NCI-H82 treated with DMSO at 0.1 percent for 48 hours (cell line): ENCODE results near the gene WNT3.

Source experiments
- DNase-seq: peaks from one replicate; lab custom pipeline; 2025; ENCODE audit not compliant: unreplicated experiment; lab: John Stamatoyannopoulos, UW

The WNT3 gene

DNA sequence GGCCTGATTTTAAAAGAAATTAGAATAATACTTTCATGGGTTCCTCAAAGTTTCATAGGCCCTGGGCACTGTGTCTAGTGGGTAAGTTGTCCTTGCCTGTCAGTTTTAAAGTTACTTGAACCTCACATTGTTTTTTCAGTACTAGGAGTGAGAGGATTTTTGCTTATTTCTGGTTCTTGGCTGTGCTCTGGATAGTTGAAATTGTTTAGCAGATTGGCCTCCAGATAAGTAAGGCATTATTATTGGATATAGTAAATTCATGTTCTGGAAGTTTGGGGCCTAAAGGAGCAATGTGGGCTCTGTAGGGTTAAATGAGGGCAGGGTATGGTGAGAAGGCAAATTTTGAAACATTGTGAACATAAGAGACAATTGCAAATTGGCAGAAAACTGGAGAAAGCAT lies 78.5 kb downstream of the WNT3 start:
- no peak for DNase-seq

DNA sequence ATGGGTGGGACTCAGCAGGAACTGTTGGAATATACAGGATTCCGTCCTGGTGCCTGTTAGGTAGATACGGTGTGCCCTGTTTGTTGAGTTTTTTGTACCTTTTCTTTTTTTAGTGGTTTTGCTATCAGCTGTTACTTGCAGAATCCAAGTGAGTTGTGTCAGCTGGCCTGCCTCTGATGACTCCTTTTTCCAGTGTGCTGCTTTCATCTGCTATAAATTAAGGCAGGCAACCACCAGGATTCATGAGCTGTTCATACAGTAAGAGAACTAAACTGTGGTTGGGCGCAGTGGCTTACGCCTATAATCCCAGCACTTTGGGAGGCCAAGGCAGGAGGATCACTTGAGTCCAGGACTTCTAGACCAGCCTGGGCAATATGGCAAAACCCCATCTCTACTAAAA lies 79.9 kb downstream of the WNT3 start:
- DNase-seq = no peak

DNA sequence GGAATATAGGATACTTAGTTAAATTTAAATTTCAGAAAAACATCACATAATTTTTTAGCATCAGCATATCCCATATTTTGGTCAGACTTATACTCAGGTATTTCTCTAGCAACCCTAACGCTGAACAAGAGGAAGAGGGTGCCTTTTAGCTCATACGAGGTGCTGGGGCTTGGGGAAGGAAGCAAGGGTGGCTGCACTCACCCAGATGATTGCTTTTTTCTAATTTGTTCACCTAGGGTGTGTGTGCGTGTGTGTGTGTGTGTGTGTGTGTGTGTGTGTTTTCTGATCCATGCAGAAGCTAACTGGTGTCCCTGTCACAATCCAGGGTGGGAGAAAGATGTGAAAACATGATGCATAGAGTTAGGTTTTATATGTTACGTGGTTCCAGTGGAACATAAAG lies 81.2 kb downstream of the WNT3 start:
- DNase-seq = no peak

DNA sequence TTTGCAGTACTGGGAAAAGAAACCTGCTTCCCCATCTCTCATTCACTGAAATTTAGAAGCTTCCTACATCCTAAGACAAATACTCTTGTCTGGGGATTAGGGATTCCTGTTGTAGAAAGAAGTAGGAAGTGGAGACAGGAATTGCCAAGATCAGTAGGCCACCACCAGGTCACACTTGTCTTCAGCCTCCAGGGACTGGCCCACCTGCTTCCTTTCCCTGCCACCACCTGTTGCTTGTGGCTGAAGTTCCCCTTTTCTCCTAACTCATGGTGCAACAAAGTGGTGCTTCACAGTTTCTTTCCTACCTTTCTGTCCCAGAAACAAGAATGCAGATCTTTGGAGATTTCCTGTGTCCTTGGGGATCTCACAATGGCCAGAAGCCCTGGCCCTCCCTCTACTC lies 82.4 kb downstream of the WNT3 start:
- DNase-seq = no peak

DNA sequence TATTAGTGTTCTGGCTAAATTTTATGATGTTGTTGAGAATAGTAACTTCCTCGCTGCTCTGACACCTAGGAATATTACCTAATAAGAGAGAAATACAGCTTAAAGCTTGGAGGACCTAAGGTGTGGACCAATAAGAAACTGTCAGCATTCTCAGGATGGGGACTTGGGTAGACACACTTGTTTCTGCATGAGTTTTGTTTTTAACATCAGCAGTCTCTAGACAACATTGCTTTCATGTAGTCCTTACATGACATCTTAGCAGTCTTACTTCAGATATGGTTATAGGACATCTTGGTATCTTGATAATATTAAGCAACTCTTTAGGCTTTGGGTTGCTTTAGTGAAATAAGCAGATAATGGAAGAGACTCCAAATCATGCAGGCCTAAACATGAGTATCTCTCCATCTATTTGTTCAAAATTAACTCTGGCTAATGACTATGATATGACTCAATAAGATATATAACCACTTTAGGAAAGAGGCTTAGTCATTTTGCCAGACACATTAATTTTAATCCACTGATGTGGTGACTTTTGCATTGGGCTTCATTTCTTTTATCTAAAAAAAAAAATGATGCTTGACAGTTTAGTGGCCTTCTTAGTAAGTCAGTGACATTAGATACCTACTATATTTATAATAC lies 84.5 kb downstream of the WNT3 start:
- no peak for DNase-seq

DNA sequence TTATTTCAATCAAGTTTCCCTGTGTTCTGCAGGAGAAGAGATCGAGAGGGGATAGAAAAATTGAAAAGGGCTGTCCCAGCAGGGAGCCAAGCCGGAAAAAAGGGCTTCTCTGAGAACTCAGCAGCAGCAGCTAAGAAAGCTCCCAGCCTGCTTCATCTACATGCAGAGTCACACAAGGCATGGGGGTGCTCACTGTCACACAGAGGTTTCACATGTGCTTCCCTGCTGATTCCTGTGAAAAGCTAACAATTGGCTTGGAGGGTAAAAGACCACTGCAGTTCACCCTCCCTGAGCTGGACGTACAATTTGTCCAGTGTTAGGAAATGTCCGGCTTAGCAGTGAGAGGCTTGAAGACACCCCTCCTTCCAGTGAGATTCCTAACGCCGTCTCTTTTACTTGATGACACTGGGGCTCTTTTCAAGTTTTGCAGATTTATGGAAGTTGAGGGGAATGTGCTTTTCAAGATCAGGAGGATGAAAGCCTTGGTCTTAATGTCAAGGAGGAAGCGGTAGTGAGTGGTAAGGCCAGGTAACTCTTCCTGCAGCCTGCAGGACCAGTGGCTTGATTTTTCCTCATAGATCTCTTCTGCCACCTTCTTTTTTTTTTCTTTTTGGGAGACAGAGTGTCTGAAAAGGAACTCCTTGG lies 85.6 kb downstream of the WNT3 start:
- DNase-seq = no peak

DNA sequence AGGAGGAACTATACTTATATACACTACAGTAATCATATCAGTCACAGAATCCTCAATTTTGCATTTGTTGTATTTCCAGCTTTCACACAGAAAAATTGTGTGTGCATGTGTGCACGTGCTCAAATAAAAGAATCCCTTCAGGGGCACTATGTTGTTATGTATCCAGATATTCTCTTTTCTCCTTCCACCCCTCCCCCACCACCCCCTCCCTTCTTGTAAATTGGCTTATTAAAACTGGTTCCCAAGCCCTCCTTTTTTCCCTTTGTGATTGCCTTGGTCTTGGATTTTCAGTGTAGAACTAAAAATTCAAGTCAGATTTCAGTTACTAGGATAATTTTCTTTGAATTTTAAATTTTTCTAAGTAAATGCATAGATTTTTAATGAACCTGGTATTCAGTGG lies 86.3 kb downstream of the WNT3 start:
- DNase-seq = no peak

DNA sequence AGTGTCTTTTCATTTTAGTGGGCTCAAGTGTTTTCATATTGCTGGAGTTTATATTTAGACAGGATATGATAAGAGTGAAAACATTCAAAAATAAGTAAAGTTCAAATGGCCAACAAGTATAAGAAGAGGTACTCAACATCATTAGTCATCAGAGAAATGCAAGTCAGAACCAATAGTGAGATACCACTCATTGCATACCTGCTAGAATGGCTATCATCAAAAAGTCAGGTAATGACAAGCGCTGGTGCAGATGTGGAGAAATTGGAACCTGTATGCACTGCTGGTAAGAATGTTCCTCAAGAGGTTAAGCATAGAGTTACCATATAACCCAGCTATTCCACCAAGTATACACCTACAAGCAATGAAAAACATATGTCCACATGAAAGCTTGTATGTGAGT lies 87.8 kb downstream of the WNT3 start:
- DNase-seq = no peak

DNA sequence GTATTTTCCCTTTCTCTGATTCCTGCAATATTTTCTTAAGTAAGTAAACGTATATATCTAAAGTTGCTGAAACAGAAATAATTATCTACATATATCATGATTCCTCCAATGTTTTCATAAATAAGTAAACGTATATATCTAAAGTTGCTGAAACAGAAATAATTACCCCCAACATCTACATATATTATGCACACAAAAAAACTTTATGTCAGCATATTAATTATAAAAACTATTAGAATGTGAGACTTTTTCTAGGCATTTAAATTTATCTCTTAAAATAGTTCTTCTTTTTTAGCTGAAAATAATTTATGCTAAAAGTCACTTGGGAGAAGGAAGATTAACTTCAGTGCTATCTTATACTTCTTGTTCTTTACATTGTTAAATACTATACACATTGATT lies 88.5 kb downstream of the WNT3 start:
- no peak for DNase-seq

DNA sequence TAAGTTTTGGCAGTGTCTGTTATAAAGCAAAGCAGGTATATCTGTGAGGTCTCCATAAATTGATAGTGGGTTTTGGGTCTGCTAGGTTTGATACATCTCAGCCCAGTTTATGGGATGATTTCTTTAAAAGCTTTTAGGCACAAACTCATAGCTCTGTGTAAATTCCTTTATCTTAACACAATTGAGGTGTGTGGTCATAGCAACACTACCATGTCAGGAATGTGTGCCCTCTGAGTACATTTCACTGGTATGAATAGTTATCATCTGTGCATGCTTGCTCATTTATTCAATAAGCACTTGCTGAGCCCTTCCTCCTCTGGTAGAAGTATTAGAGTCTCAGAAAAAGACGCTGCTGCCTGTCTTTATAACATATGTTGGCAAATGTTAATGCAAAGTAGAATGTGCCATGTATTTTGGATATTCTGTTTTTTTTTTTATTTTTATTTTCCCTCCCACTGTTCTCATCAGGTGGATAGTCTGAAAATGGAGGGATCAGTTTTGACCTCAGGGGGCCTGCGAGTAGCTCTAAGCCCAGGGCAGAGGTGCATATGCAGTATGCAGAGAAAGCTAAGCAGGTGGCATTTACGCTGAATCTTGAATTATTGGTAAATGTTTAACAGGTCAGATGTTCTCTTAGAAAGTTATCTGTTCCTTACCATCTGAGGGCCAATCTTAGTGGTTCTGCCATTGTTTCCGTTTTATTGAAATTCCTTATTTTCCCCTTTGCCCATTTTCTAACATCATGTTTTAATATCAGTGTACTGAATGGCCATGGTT lies 90.7 kb downstream of the WNT3 start:
- DNase-seq = no peak

DNA sequence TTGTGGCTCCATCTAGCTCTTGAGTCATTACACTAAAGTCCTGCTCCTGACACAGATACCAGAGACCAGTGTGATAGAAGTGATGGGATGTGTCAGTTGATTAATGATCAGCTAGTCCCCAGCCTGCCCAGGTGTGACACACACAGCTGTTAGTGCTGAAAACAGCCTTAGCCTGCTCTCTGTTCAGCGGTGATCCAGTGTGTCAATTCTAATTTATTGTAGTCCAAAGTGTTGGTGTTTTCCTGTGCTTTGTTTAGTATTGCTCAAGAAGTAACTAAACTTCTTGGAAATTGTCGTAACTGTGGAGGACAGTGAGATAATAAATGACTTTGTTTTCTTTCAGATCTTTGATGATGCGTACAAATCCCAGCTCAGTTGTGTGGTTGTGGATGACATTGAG lies 92.3 kb downstream of the WNT3 start:
- no peak for DNase-seq

DNA sequence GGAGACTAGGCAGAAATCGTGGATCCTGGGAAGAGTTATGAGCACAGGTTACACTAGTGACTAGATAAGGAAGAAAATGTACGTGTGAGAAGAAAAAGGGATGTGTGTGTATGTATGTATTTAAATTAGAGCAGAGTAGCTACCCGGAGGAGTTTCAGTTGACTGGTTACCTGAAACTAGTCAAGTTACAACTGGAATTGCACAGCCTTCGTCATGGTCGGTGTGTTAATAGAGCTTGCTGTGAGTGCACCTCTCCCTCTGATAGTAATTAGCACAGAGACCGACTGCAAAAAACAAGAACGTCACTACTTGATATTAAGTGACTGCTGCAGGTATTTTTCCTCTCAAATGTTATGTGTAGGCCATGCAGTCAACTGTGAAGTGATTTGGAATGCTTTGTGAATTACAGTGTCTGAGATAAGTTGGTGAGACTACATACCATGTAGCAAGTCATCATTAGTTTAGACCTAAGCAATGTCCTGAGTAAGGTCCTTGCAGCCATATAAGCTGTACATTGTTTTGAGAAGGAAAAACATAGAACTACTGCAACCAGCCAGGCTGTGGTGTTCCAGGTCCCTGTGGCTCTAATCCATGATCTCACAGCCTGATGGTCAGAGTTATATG lies 95.7 kb downstream of the WNT3 start:
- DNase-seq = no peak

DNA sequence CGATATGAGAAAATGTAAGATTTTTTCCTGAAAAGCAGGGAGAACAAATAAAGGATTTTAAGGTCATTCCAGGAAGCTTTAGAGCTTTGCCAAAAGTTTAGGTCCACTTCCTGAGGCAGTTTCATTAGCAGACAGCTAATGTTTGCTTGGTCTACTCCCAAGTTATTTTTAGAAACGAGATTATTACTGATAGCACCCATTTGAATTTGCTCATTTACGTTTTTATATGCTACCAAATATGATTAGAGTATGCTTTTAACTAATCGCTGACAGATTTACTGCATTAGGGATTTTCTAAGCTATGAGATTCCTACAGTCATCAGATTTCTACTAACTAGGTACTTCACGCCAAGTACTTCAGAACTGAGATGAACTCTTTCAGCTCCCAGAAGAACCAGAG lies 98.1 kb downstream of the WNT3 start:
- DNase-seq = no peak

DNA sequence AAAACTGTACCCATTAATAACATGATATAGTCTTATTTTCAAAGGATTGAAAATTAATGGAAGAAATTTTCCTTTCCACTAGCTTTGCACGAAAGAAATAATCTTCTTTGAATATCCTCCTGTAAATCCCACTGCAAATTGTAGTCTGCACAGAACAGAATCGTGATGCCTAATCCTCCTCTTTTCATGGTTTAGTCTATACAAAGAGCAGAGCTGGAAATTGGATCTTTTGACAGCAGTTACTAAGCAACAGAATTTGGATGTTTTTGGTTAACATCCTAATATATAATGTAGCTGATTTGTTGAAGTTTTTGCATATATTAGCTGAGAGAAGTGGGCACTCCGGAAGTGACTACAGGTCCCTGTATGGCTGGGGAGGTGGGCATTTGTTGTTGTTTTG lies 98.6 kb downstream of the WNT3 start:
- DNase-seq = no peak

DNA sequence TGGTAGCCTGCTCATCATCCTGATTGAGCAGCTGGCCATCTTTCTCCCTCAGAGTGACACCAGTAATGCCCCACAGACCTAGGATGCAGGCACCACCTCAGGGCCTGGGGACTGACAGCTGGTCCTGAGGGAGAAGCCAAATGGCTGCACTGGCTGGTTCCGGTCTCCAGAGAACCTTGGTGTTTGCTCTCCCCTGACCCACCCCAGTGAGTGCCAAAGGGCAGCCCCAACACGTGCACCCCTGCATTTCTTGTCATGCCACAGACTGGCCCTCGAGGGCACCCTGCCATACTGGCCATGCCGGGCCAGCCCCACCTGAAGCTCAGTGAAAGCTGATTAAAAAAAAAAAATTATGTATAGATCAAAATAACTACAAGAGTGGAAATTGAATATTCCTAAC lies 100.5 kb downstream of the WNT3 start:
- no peak for DNase-seq
